Panc1 (cell line): ENCODE data around the gene TNFSF9. TPM values are rescaled to one million over a fixed set of nuclear protein-coding genes. Genes with fewer than 3 reads are reported as not detected.

Experiments
- ATAC-seq: fragments of 200-7000 bp; cut with Tn5 transposase; 2 replicates; pipeline ENCODE4 v1.9.1; 2020; ENCODE audit warnings: mild to moderate bottlenecking, moderate library complexity
- BruUV-seq: library from RNA; stranded (reverse); fragments of 400-500 nt; replicated peaks from 2 replicates; lab custom pipeline; 2021; lab: Mats Ljungman, UMichigan
- CTCF ChIA-PET: fragments of 300-600 bp; sonication (Branson Sonifier 250); formaldehyde crosslinking; loops from one replicate; lab custom pipeline; 2022; ENCODE audit warnings: antibody characterized with exemption; lab: Charles Lee
- POLR2A ChIA-PET: fragments of 300-600 bp; sonication (Branson Sonifier 250); formaldehyde crosslinking; loops from one replicate; lab custom pipeline; 2022; ENCODE audit warnings: antibody characterized with exemption; lab: Charles Lee
- DNase-seq: peaks from one replicate; pipeline ENCODE4 v3.0.0-alpha.2; 2010; ENCODE audit warnings: low read depth, low spot score
- H3K27ac ChIP-seq: 2 replicates; pipeline ENCODE4 v1.5.1; 2011; ENCODE audit warnings: mild to moderate bottlenecking, low read length, inconsistent platforms
- H3K27me3 ChIP-seq: fragments of 200-500 bp; sonication (Bioruptor generic); 2 replicates; pipeline ENCODE4 v1.6.0; 2014; ENCODE audit warnings: low read length, inconsistent platforms; ENCODE audit not compliant: control insufficient read depth, insufficient read depth
- H3K36me3 ChIP-seq: fragments of 200-500 bp; sonication (Bioruptor generic); 2 replicates; pipeline ENCODE4 v1.5.1; 2014; ENCODE audit warnings: inconsistent platforms, mild to moderate bottlenecking, low read length, moderate library complexity; ENCODE audit not compliant: control insufficient read depth, insufficient read depth
- H3K4me1 ChIP-seq: 2 replicates; pipeline ENCODE4 v1.5.1; 2011; ENCODE audit warnings: inconsistent platforms, mild to moderate bottlenecking, low read length, moderate library complexity; ENCODE audit not compliant: control insufficient read depth, insufficient read depth
- H3K4me3 ChIP-seq, 2 experiments: 2 replicates each; pipeline ENCODE4 v1.5.1; 2011 to 2012; ENCODE audit warnings: low read depth in 2 of 2, low read length in 2 of 2, mild to moderate bottlenecking in 2 of 2, inconsistent platforms in 1 of 2, moderate library complexity in 1 of 2
- H3K9me3 ChIP-seq: fragments of 200-500 bp; sonication (Bioruptor generic); 2 replicates; pipeline ENCODE4 v1.5.1; 2014; ENCODE audit warnings: low read depth, mild to moderate bottlenecking, inconsistent platforms, low read length, moderate library complexity; ENCODE audit not compliant: control insufficient read depth, insufficient read depth
- POLR2AphosphoS5 ChIP-seq: IDR thresholded peaks from 2 replicates; pipeline ENCODE4 v1.6.1; 2012; ENCODE audit warnings: mild to moderate bottlenecking, low read depth, low read length, moderate library complexity
- REST ChIP-seq, 2 experiments: IDR thresholded peaks; 2 replicates each; pipeline ENCODE4 v1.6.1; 2011 to 2012; ENCODE audit warnings: low read depth in 2 of 2, control low read depth in 1 of 2, low read length in 1 of 2, mild to moderate bottlenecking in 1 of 2, moderate library complexity in 1 of 2; ENCODE audit not compliant: insufficient read depth in 1 of 2
- SIN3A ChIP-seq: IDR thresholded peaks from 2 replicates; pipeline ENCODE4 v1.6.1; 2012; ENCODE audit warnings: low read depth, mild to moderate bottlenecking, low read length, moderate library complexity, borderline replicate concordance; ENCODE audit not compliant: insufficient read depth
- TCF7L2 ChIP-seq: IDR thresholded peaks from 2 replicates; pipeline ENCODE4 v1.6.1; 2011; ENCODE audit warnings: mild to moderate bottlenecking, low read depth, low read length, inconsistent platforms
- in situ Hi-C: cut with HindIII; loops from 2 replicates; pipeline ENCODE4 v1.10.0; 2016; ENCODE audit warnings: low sequenced_read_pairs, low pct_unique_long_range_greater_than_20kb
- intact Hi-C: fragments of 100-400 bp; cut with micrococcal nuclease; formaldehyde crosslinking; loops from one replicate; pipeline ENCODE4 v1.10.0; 2022; ENCODE audit not compliant: unreplicated experiment
- total RNA-seq: library from RNA; stranded (reverse); gene quantifications from one replicate; pipeline ENCODE4 v1.2.1, GENCODE V29; 2021; ENCODE audit not compliant: unreplicated experiment
- TF ChIP-seq, protein P1 (sequence below): fragments of 450-650 bp; IDR thresholded peaks from 2 replicates; pipeline ENCODE4 v1.5.1; 2017; ENCODE audit warnings: mild to moderate bottlenecking

Gene TNFSF9
- total RNA-seq, 1 experiment from 2014 or later = 2.9 TPM

GRCh38 chr19:6551607-6552450 lies 21.0 kb downstream of the TNFSF9 start:
- ATAC-seq = no peak
- Histone ChIP-seq H3K36me3 (no peaks in the 10 kb centered on the region), H3K27me3 (no peaks in the 10 kb centered on the region), H3K9me3 (no peaks in the 10 kb centered on the region), H3K4me3 (no peak overlapping the region), H3K4me1 (no peaks in the 10 kb centered on the region), H3K27ac (no peak overlapping the region)
- CTCF ChIA-PET = no interaction called here
- in situ Hi-C loops (no loop called here), intact Hi-C loops (no loop called here)
- TF ChIP-seq, protein P1, sequence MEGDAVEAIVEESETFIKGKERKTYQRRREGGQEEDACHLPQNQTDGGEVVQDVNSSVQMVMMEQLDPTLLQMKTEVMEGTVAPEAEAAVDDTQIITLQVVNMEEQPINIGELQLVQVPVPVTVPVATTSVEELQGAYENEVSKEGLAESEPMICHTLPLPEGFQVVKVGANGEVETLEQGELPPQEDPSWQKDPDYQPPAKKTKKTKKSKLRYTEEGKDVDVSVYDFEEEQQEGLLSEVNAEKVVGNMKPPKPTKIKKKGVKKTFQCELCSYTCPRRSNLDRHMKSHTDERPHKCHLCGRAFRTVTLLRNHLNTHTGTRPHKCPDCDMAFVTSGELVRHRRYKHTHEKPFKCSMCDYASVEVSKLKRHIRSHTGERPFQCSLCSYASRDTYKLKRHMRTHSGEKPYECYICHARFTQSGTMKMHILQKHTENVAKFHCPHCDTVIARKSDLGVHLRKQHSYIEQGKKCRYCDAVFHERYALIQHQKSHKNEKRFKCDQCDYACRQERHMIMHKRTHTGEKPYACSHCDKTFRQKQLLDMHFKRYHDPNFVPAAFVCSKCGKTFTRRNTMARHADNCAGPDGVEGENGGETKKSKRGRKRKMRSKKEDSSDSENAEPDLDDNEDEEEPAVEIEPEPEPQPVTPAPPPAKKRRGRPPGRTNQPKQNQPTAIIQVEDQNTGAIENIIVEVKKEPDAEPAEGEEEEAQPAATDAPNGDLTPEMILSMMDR = no peak
- TF ChIP-seq TCF7L2 (no peak), POLR2AphosphoS5 (no peak), SIN3A (no peak), REST (IDR thresholded peaks at IDR 0.05; ENCODE audit: insufficient read depth in 1 of 2, low read depth in 2 of 2, low read length in 1 of 2) (no peak)
- POLR2A ChIA-PET = interaction anchor here (0.7 kb wide), 1 partner anchor 112 kb away, joined by 3 read pairs; no protein-coding TSS in a partner anchor
- no peak for DNase-seq
- BruUV-seq = no TSS peak

DNA sequence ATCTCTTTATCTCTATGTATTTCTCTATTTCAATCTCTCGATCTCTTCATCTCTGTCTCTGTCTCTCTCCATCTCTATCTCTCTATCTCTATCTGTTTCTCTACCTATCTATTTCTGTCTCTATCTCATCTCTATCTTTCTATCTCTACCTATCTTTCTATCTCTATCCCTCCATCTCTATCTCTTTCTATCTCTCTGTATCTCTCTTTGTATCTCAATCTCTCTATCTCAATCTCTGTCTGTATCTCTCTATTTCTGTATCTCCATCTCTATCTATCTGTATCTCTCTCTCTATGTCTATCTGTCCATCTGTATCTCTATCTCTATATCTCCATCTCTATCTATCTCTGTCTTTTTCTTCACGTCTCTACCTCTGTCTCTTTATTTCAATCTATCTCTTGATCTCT lies 25.2 kb downstream of the TNFSF9 start:
- no peak for TF ChIP-seq POLR2AphosphoS5
- TF ChIP-seq REST (IDR thresholded peaks at IDR 0.05; ENCODE audit: insufficient read depth in 1 of 2, low read depth in 2 of 2, low read length in 1 of 2) = no peak
- TF ChIP-seq SIN3A = no peak
- TF ChIP-seq, protein P1 = no peak
- TF ChIP-seq TCF7L2 = no peak
- POLR2A ChIA-PET = no interaction called here
- in situ Hi-C loops (no loop called here), intact Hi-C loops (no loop called here)
- no peak for DNase-seq
- Histone ChIP-seq H3K9me3 (no peaks in the 10 kb centered on the region), H3K27me3 (no peaks in the 10 kb centered on the region), H3K4me3 (no peak overlapping the region), H3K36me3 (no peaks in the 10 kb centered on the region), H3K4me1 (no peaks in the 10 kb centered on the region), H3K27ac (no peak overlapping the region)
- CTCF ChIA-PET = no interaction called here
- no TSS peak for BruUV-seq
- ATAC-seq = no peak
